IMR-90 (cell line): ENCODE measurements around the gene SPRR3. TPM values are rescaled to one million over a fixed set of nuclear protein-coding genes. Genes with fewer than 3 reads are reported as not detected.

Source experiments
- ATAC-seq: fragments of 200-7000 bp; cut with Tn5 transposase; 2 replicates; pipeline ENCODE4 v1.9.1; 2020; ENCODE audit warnings: low read depth, mild to moderate bottlenecking, moderate library complexity
- BruUV-seq: library from RNA; stranded (reverse); fragments of 400-500 nt; replicated peaks from 2 replicates; lab custom pipeline; 2021; lab: Mats Ljungman, UMichigan
- CTCF ChIA-PET: fragments of 300-600 bp; formaldehyde crosslinking; extraction: SDS; loops from one replicate; lab custom pipeline; 2021; ENCODE audit warnings: antibody characterized with exemption; lab: Yijun Ruan, JAX
- POLR2A ChIA-PET: fragments of 300-600 bp; sonication (Branson Sonifier 250); formaldehyde crosslinking; loops from one replicate; lab custom pipeline; 2022; ENCODE audit warnings: antibody characterized with exemption; ENCODE audit not compliant: unreplicated experiment; lab: Charles Lee
- DNase-seq: peaks from one replicate; pipeline ENCODE4 v3.0.0; 2013
- H2AFZ ChIP-seq: replicated peaks from 2 replicates; pipeline ENCODE3; 2013; ENCODE audit warnings: low read length, mild to moderate bottlenecking; ENCODE audit not compliant: poor library complexity
- H2AK5ac ChIP-seq: 2 replicates; pipeline ENCODE4 v1.6.1; 2013; ENCODE audit warnings: low read depth, low read length, inconsistent platforms
- H2AK9ac ChIP-seq: replicated peaks from 2 replicates; pipeline ENCODE3; 2013; ENCODE audit warnings: mild to moderate bottlenecking, low read depth, low read length, moderate library complexity; ENCODE audit not compliant: poor library complexity
- H2BK120ac ChIP-seq: 2 replicates; pipeline ENCODE4 v1.6.1; 2013; ENCODE audit warnings: low read depth, low read length, inconsistent platforms
- H2BK15ac ChIP-seq: 3 replicates; pipeline ENCODE4 v1.6.1; 2013; ENCODE audit warnings: low read depth, low read length, inconsistent platforms
- H2BK20ac ChIP-seq: 2 replicates; pipeline ENCODE4 v1.6.1; 2013; ENCODE audit warnings: low read depth, mild to moderate bottlenecking, inconsistent platforms, low read length, moderate library complexity
- H2BK5ac ChIP-seq: 2 replicates; pipeline ENCODE4 v1.6.1; 2013; ENCODE audit warnings: mild to moderate bottlenecking, low read depth, low read length, inconsistent platforms; ENCODE audit not compliant: poor library complexity, severe bottlenecking
- H3K14ac ChIP-seq: replicated peaks from 2 replicates; pipeline ENCODE4 v1.6.1; 2013; ENCODE audit warnings: low read depth, low read length, inconsistent platforms
- H3K18ac ChIP-seq: 2 replicates; pipeline ENCODE4 v1.6.1; 2013; ENCODE audit warnings: low read depth, low read length, control low read depth
- H3K23ac ChIP-seq: 2 replicates; pipeline ENCODE4 v1.6.1; 2013; ENCODE audit warnings: low read depth, low read length, inconsistent platforms
- H3K27ac ChIP-seq: 2 replicates; pipeline ENCODE4 v1.5.1; 2013; ENCODE audit warnings: mild to moderate bottlenecking, control low read depth, low read length; ENCODE audit not compliant: insufficient read depth
- H3K27me3 ChIP-seq: 2 replicates; pipeline ENCODE4 v1.6.1; 2013; ENCODE audit warnings: low read length; ENCODE audit not compliant: control insufficient read depth, insufficient read depth
- H3K36me3 ChIP-seq: 2 replicates; pipeline ENCODE4 v1.6.1; 2013; ENCODE audit warnings: low read length, mixed read lengths; ENCODE audit not compliant: control insufficient read depth, insufficient read depth
- H3K4ac ChIP-seq: 2 replicates; pipeline ENCODE4 v1.6.1; 2013; ENCODE audit warnings: low read depth, low read length, inconsistent platforms
- H3K4me1 ChIP-seq: 2 replicates; pipeline ENCODE4 v1.6.1; 2013; ENCODE audit warnings: low read length, mixed read lengths; ENCODE audit not compliant: control insufficient read depth, insufficient read depth
- H3K4me2 ChIP-seq: 2 replicates; pipeline ENCODE4 v1.6.1; 2013; ENCODE audit warnings: low read depth, mild to moderate bottlenecking, control low read depth, low read length, moderate library complexity
- H3K4me3 ChIP-seq: 2 replicates; pipeline ENCODE4 v1.5.1; 2013; ENCODE audit warnings: low read depth, mild to moderate bottlenecking, control low read depth, low read length, moderate library complexity; ENCODE audit not compliant: insufficient read depth
- H3K56ac ChIP-seq: 2 replicates; pipeline ENCODE4 v1.6.1; 2013; ENCODE audit warnings: low read length, inconsistent platforms; ENCODE audit not compliant: insufficient read depth; ENCODE audit errors: extremely low read depth
- H3K79me1 ChIP-seq, 2 experiments: 2 replicates each; pipeline ENCODE4 v1.6.1; 2013; ENCODE audit warnings: low read length in 2 of 2, inconsistent platforms in 1 of 2, low read depth in 1 of 2
- H3K9ac ChIP-seq: 2 replicates; pipeline ENCODE4 v1.6.1; 2013; ENCODE audit warnings: low read depth, low read length, control low read depth
- H3K9me1 ChIP-seq: 2 replicates; pipeline ENCODE4 v1.6.1; 2013; ENCODE audit warnings: low read length, inconsistent platforms; ENCODE audit not compliant: insufficient read depth
- H3K9me3 ChIP-seq: 2 replicates; pipeline ENCODE4 v1.6.1; 2013; ENCODE audit warnings: low read length; ENCODE audit not compliant: control insufficient read depth, insufficient read depth
- H4K20me1 ChIP-seq: 2 replicates; pipeline ENCODE4 v1.6.1; 2013; ENCODE audit warnings: low read length, inconsistent platforms; ENCODE audit not compliant: insufficient read depth
- H4K5ac ChIP-seq: 2 replicates; pipeline ENCODE4 v1.6.1; 2013; ENCODE audit warnings: mild to moderate bottlenecking, low read depth, low read length, control low read depth
- H4K8ac ChIP-seq, 2 experiments: 2 replicates each; pipeline ENCODE4 v1.6.1; 2013; ENCODE audit warnings: low read depth in 2 of 2, low read length in 2 of 2, control low read depth in 1 of 2, inconsistent platforms in 1 of 2
- H4K91ac ChIP-seq: 2 replicates; pipeline ENCODE4 v1.6.1; 2013; ENCODE audit warnings: low read depth, low read length, inconsistent platforms; ENCODE audit not compliant: insufficient read depth
- BHLHE40 ChIP-seq: fragments of 150-350 bp; IDR thresholded peaks from 2 replicates; pipeline ENCODE4 v1.6.1; 2016; ENCODE audit warnings: mild to moderate bottlenecking, low read depth, low read length
- CEBPB ChIP-seq: IDR thresholded peaks from 2 replicates; pipeline ENCODE4 v1.6.1; 2012; ENCODE audit warnings: low read depth, low read length, improper control_type of control experiment
- CTCF ChIP-seq: conservative IDR thresholded peaks from 2 replicates; pipeline ENCODE4 v1.5.1; 2012; ENCODE audit warnings: mild to moderate bottlenecking, low read depth, low read length, improper control_type of control experiment
- FOS ChIP-seq: fragments of 150-350 bp; IDR thresholded peaks from 2 replicates; pipeline ENCODE4 v1.6.1; 2016; ENCODE audit warnings: low read depth, low read length
- MAFK ChIP-seq: IDR thresholded peaks from 2 replicates; pipeline ENCODE4 v1.6.1; 2012; ENCODE audit warnings: low read depth, low read length, improper control_type of control experiment
- RAD21 ChIP-seq: IDR thresholded peaks from 2 replicates; pipeline ENCODE4 v1.6.1; 2012; ENCODE audit warnings: low read length, improper control_type of control experiment
- WGBS, 2 experiments: methylation state at CpG; one replicate each; pipeline versions ENCODE4 v1.1.5 to v1.1.7; 2013; ENCODE audit warnings: missing lambda C conversion rate in 2 of 2; ENCODE audit not compliant: insufficient read length in 1 of 2; ENCODE audit errors: extremely low coverage in 2 of 2; 5-methylcytosine and 5-hydroxymethylcytosine counted together
- dilution Hi-C: fragments of 300-500 bp; cut with HindIII; formaldehyde crosslinking; loops from one replicate; pipeline ENCODE4 v1.14.3; 2018; ENCODE audit warnings: low sequenced_read_pairs; ENCODE audit not compliant: unreplicated experiment
- in situ Hi-C: fragments of 300-500 bp; cut with MboI; formaldehyde crosslinking; loops from 3 replicates; pipeline ENCODE4 v1.14.3; 2019; ENCODE audit warnings: low sequenced_read_pairs, inconsistent platforms, mixed read lengths
- intact Hi-C: fragments of 100-400 bp; cut with micrococcal nuclease; formaldehyde crosslinking; loops from 2 replicates; pipeline ENCODE4 v1.10.0; 2022
- polyA plus RNA-seq, 3 experiments: library from polyadenylated mRNA; depleted of rRNA; stranded (reverse); fragments of >200 nt; gene quantifications; 2 replicates each; pipeline ENCODE4 v1.2.3, GENCODE V29; 2012; ENCODE audit warnings: low replicate concordance in 1 of 3
- total RNA-seq: library from RNA; depleted of rRNA; stranded (reverse); fragments of >200 nt; gene quantifications from 2 replicates; pipeline ENCODE4 v1.2.3, GENCODE V29; 2012

SPRR3 gene
- total and polyA plus RNA-seq, 2 of the 4 experiments (the other 2 are of a cell fraction): not detected

- dilution Hi-C loops: no loop called here
- POLR2A ChIA-PET: no interaction called here
- WGBS, 2 experiments: no CpG with 5 or more reads among the region's 3 CpGs
These were observed 31.2 kb downstream of the SPRR3 start for GRCh38 chr1:153032677-153033308.

More at GRCh38 chr1:153032677-153033308, 31.2 kb downstream of the SPRR3 start:
- H3K9me1 ChIP-seq: no peaks in the 10 kb centered on the region
- H3K56ac ChIP-seq: no peak overlapping the region
- H3K4ac ChIP-seq: no peak overlapping the region
- H3K4me1 ChIP-seq: no peaks in the 10 kb centered on the region
- CTCF ChIA-PET: no interaction called here
- TF ChIP-seq MAFK (no peak), CEBPB (peak; percentile 64; the same call in 1 of the 2 replicates), RAD21 (peak; percentile 33), FOS (peak; percentile 34; the same call in 1 of the 2 replicates), BHLHE40 (no peak), CTCF (peak; percentile 30)
- intact Hi-C loops: no loop called here
- in situ Hi-C loops: no loop called here
- H2BK5ac ChIP-seq: no peak overlapping the region
- H2BK15ac ChIP-seq: no peak overlapping the region
- H3K18ac ChIP-seq: no peak overlapping the region
- no peak overlapping the region for H3K27ac ChIP-seq
- no peaks in the 10 kb centered on the region for H3K27me3 ChIP-seq
- no peak overlapping the region for H3K4me3 ChIP-seq
- no peak overlapping the region for H4K5ac ChIP-seq
- ATAC-seq (peak; percentile 56), DNase-seq (peak; percentile 48)
- BruUV-seq: no TSS peak
- H3K9ac ChIP-seq: no peak overlapping the region
- no peak overlapping the region for H3K23ac ChIP-seq
- no peaks in the 10 kb centered on the region for H4K20me1 ChIP-seq
- H3K79me1 ChIP-seq: no peaks in the 10 kb centered on the region
- H3K14ac ChIP-seq: no peak overlapping the region
- H2AK5ac ChIP-seq: no peak overlapping the region
- no peak overlapping the region for H4K91ac ChIP-seq
- no peak overlapping the region for H3K4me2 ChIP-seq
- H3K36me3 ChIP-seq: no peaks in the 10 kb centered on the region
- no peak overlapping the region for H4K8ac ChIP-seq
- H2AFZ ChIP-seq: no peak overlapping the region
- H3K9me3 ChIP-seq: no peaks in the 10 kb centered on the region
- H2BK120ac ChIP-seq: no peak overlapping the region
- H2AK9ac ChIP-seq: no peak overlapping the region
- no peak overlapping the region for H2BK20ac ChIP-seq
